B cell (primary cell): ENCODE results near the gene CORO1C. TPM values are rescaled to one million over a fixed set of nuclear protein-coding genes. Genes with fewer than 3 reads are reported as not detected.

Source experiments
- ATAC-seq: fragments of 200-7000 bp; cut with Tn5 transposase; one replicate; pipeline ENCODE4 v1.10.0; 2021; ENCODE audit warnings: low read depth, mild to moderate bottlenecking, moderate number of reproducible peaks, moderate library complexity
- CTCF ChIA-PET: fragments of 350-600 bp; sonication (Branson Sonifier 250); formaldehyde crosslinking; loops from one replicate; lab custom pipeline; 2021; ENCODE audit warnings: antibody characterized with exemption, inconsistent platforms; lab: Charles Lee
- POLR2A ChIA-PET: fragments of 350-600 bp; sonication (Branson Sonifier 250); formaldehyde crosslinking; loops from one replicate; lab custom pipeline; 2021; ENCODE audit warnings: antibody characterized with exemption; lab: Charles Lee
- DNase-seq: peaks from one replicate; pipeline ENCODE4 v3.0.0; 2013
- H2AFZ ChIP-seq: 2 replicates; pipeline ENCODE4 v1.6.1; 2012; ENCODE audit warnings: mild to moderate bottlenecking, low read depth, low read length; ENCODE audit not compliant: insufficient read depth, poor library complexity, severe bottlenecking
- H3K27ac ChIP-seq, 2 donors: 1 replicate in 1 of 2; 2 replicates in 1 of 2; pipeline ENCODE4 v1.5.1; 2012 to 2013; ENCODE audit warnings: low read length in 2 of 2, mild to moderate bottlenecking in 2 of 2, moderate library complexity in 1 of 2
- H3K27me3 ChIP-seq, 4 experiments: fragments of 200-600 bp in 1 of 4; sonication (generic) in 1 of 4; replicated peaks in 1 of 4; 1 replicate in 2 of 4; 2 replicates in 2 of 4; pipeline versions ENCODE4 v1.6.1 to v1.7.0; 2013 to 2016; ENCODE audit warnings: low read length in 3 of 4, mild to moderate bottlenecking in 2 of 4, mixed read lengths in 1 of 4, moderate library complexity in 1 of 4; ENCODE audit not compliant: insufficient read depth in 4 of 4, control insufficient read depth in 3 of 4; ENCODE audit errors: control extremely low read depth in 1 of 4
- H3K36me3 ChIP-seq, 2 experiments: replicated peaks in 1 of 2; 1 replicate in 1 of 2; 2 replicates in 1 of 2; pipeline versions ENCODE4 v1.6.1 to v1.7.1; 2013; ENCODE audit warnings: low read length in 1 of 2; ENCODE audit not compliant: insufficient read depth in 2 of 2, control insufficient read depth in 1 of 2; ENCODE audit errors: control extremely low read depth in 1 of 2, extremely low read depth in 1 of 2
- H3K4me1 ChIP-seq, 2 donors: fragments of 200-600 bp in 1 of 2; sonication (generic) in 1 of 2; 1 replicate in 1 of 2; 2 replicates in 1 of 2; pipeline versions ENCODE4 v1.5.1 to v1.6.1; 2013 to 2017; ENCODE audit warnings: low read length in 2 of 2; ENCODE audit not compliant: control insufficient read depth in 2 of 2, insufficient read depth in 2 of 2
- H3K4me2 ChIP-seq: replicated peaks from 2 replicates; pipeline ENCODE3; 2012; ENCODE audit warnings: mild to moderate bottlenecking, low read depth, low read length; ENCODE audit not compliant: poor library complexity, severe bottlenecking
- H3K4me3 ChIP-seq, 5 experiments: fragments of 200-600 bp in 1 of 5; sonication (generic) in 1 of 5; 1 replicate in 3 of 5; 2 replicates in 2 of 5; pipeline versions ENCODE4 v1.5.1 to v1.7.0; 2011 to 2016; ENCODE audit warnings: low read length in 4 of 5, mild to moderate bottlenecking in 4 of 5, low read depth in 2 of 5, control low read depth in 1 of 5, moderate library complexity in 1 of 5; ENCODE audit not compliant: insufficient read depth in 1 of 5; ENCODE audit errors: control extremely low read depth in 1 of 5, extremely low read depth in 1 of 5
- H3K79me2 ChIP-seq: fragments of 200-600 bp; sonication (generic); one replicate; pipeline ENCODE4 v1.6.0; 2016; ENCODE audit warnings: low read length; ENCODE audit not compliant: control insufficient read depth, insufficient read depth
- H3K9ac ChIP-seq: fragments of 200-600 bp; sonication (generic); 2 replicates; pipeline ENCODE4 v1.6.1; 2017; ENCODE audit warnings: mild to moderate bottlenecking, low read length, moderate library complexity
- H3K9me3 ChIP-seq, 3 donors: one replicate each; pipeline versions ENCODE4 v1.6.1 to v1.7.1; 2013; ENCODE audit warnings: low read length in 2 of 3; ENCODE audit not compliant: control insufficient read depth in 2 of 3, insufficient read depth in 1 of 3; ENCODE audit errors: control extremely low read depth in 1 of 3
- H4K20me1 ChIP-seq: 2 replicates; pipeline ENCODE4 v1.6.0; 2012; ENCODE audit warnings: mild to moderate bottlenecking, low read length; ENCODE audit not compliant: insufficient read depth, control insufficient read depth, poor library complexity, severe bottlenecking
- H3K27ac Mint-ChIP-seq: one replicate; pipeline ENCODE4 v1.8.0; 2021; ENCODE audit warnings: mixed read lengths
- H3K27me3 Mint-ChIP-seq: one replicate; pipeline ENCODE4 v1.8.0; 2021; ENCODE audit warnings: mixed read lengths
- H3K4me1 Mint-ChIP-seq: one replicate; pipeline ENCODE4 v1.8.0; 2021; ENCODE audit warnings: mixed read lengths
- H3K4me3 Mint-ChIP-seq: one replicate; pipeline ENCODE4 v1.8.0; 2021; ENCODE audit warnings: mixed read lengths
- H3K9me3 Mint-ChIP-seq: one replicate; pipeline ENCODE4 v1.8.0; 2022; ENCODE audit warnings: mixed read lengths; ENCODE audit not compliant: insufficient read depth
- EZH2 ChIP-seq: IDR thresholded peaks from 2 replicates; pipeline ENCODE4 v1.6.1; 2012; ENCODE audit warnings: borderline replicate concordance, low read depth, mild to moderate bottlenecking, moderate library complexity, low read length; ENCODE audit not compliant: insufficient read depth, poor library complexity, severe bottlenecking
- WGBS: methylation state at CpG from one replicate; pipeline ENCODE4 v1.1.5; 2013; ENCODE audit warnings: missing lambda C conversion rate; ENCODE audit not compliant: insufficient coverage; 5-methylcytosine and 5-hydroxymethylcytosine counted together
- intact Hi-C: fragments of 100-400 bp; cut with micrococcal nuclease; formaldehyde crosslinking; loops from one replicate; pipeline ENCODE4 v1.10.0; 2022
- polyA plus RNA-seq: library from polyadenylated mRNA; depleted of rRNA; stranded (reverse); fragments of >200 nt; gene quantifications from 2 replicates; pipeline ENCODE4 v1.2.3, GENCODE V29; 2012
- total RNA-seq, 2 donors: library from RNA; stranded (reverse); fragments of 120-200 nt in 1 of 2; gene quantifications; 1 replicate in 1 of 2; 2 replicates in 1 of 2; pipeline versions ENCODE4 v1.2.3 to v1.2.4, GENCODE V29; 2013 to 2022
- TF ChIP-seq, protein P1 (sequence below): fragments of 200-600 bp; IDR thresholded peaks from one replicate; pipeline ENCODE4 v1.8.0; 2022; ENCODE audit warnings: antibody characterized with exemption, mild to moderate bottlenecking

Gene CORO1C
- total and polyA plus RNA-seq, 2 donors (not counting 1 experiment from before 2014, with no cell fraction given): 19.2 to 68.0 TPM

DNA sequence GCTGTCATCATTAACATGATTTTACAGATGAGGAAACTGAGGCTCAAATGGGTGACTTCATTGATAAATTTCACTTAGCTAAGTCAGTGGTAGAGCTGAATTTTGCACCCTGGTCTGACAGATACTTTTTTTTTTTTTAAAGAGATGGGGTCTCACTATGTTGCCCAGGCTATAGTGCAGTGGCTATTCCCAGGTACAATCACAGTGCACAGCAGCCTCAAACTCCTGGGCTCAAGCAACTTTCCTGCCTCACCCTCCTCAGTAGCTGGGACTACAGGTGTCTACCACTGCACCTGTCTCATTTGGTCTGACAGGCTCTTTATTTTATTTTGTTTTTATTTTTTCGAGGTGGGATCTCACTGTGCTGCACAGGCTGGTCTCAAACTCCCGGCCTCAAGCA is 24.2 kb upstream of the CORO1C start:
- H3K27ac ChIP-seq: no peak overlapping the region
- no peak for DNase-seq

GRCh38 chr12:108753976-108754375 is 22.7 kb upstream of the CORO1C start:
- Mint-ChIP-seq H3K27me3 (no peaks in the 10 kb centered on the region), H3K4me1 (no peaks in the 10 kb centered on the region), H3K9me3 (no peaks in the 10 kb centered on the region), H3K4me3 (no peak overlapping the region), H3K27ac (no peak overlapping the region)
- no peak for ATAC-seq
- Histone ChIP-seq H3K27me3 (no peaks in the 10 kb centered on the region), H3K4me3 (no peak overlapping the region), H3K4me1 (no peaks in the 10 kb centered on the region), H3K27ac (no peak overlapping the region), H3K79me2 (no peaks in the 10 kb centered on the region), H2AFZ (no peak overlapping the region), H3K4me2 (no peak overlapping the region), H3K9ac (no peak overlapping the region), H3K36me3 (no peaks in the 10 kb centered on the region), H4K20me1 (no peaks in the 10 kb centered on the region), H3K9me3 (no peaks in the 10 kb centered on the region)
- TF ChIP-seq, protein P1, sequence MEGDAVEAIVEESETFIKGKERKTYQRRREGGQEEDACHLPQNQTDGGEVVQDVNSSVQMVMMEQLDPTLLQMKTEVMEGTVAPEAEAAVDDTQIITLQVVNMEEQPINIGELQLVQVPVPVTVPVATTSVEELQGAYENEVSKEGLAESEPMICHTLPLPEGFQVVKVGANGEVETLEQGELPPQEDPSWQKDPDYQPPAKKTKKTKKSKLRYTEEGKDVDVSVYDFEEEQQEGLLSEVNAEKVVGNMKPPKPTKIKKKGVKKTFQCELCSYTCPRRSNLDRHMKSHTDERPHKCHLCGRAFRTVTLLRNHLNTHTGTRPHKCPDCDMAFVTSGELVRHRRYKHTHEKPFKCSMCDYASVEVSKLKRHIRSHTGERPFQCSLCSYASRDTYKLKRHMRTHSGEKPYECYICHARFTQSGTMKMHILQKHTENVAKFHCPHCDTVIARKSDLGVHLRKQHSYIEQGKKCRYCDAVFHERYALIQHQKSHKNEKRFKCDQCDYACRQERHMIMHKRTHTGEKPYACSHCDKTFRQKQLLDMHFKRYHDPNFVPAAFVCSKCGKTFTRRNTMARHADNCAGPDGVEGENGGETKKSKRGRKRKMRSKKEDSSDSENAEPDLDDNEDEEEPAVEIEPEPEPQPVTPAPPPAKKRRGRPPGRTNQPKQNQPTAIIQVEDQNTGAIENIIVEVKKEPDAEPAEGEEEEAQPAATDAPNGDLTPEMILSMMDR: no peak
- TF ChIP-seq EZH2: no peak
- ChIA-PET POLR2A (no interaction called here), CTCF (interaction anchor here (0.7 to 1.9 kb wide), 2 partner anchors 87 to 130 kb away, joined by 3 to 4 read pairs; no protein-coding TSS in a partner anchor)
- 94% methylated on average over 4 of the region's 6 CpGs for WGBS
- intact Hi-C loops: no loop called here
- no peak for DNase-seq

More for the DNA sequence above, 24.2 kb upstream of the CORO1C start:
- H3K36me3 ChIP-seq: no peaks in the 10 kb centered on the region
- no peak for ATAC-seq
- Mint-ChIP-seq H3K4me3 (no peak overlapping the region), H3K27ac (no peak overlapping the region), H3K27me3 (no peaks in the 10 kb centered on the region), H3K9me3 (no peaks in the 10 kb centered on the region), H3K4me1 (no peaks in the 10 kb centered on the region)
- TF ChIP-seq, protein P1: no peak
- TF ChIP-seq EZH2: no peak
- POLR2A ChIA-PET: no interaction called here
- H3K4me3 ChIP-seq: no peak overlapping the region
- no peaks in the 10 kb centered on the region for H3K4me1 ChIP-seq
- H3K9me3 ChIP-seq: no peaks in the 10 kb centered on the region
- no peak overlapping the region for H2AFZ ChIP-seq
- H3K27me3 ChIP-seq: no peaks in the 10 kb centered on the region
- intact Hi-C loops: no loop called here
- no peak overlapping the region for H3K4me2 ChIP-seq
- no peaks in the 10 kb centered on the region for H3K79me2 ChIP-seq
- 90% methylated on average over 1 of the region's 2 CpGs for WGBS
- CTCF ChIA-PET: no interaction called here
- no peak overlapping the region for H3K9ac ChIP-seq
- H4K20me1 ChIP-seq: no peaks in the 10 kb centered on the region
